A549 (cell line): ENCODE measurements around the gene UNC79. TPM values are rescaled to one million over a fixed set of nuclear protein-coding genes. Genes with fewer than 3 reads are reported as not detected.
A peak's percentile ranks its signal among the peaks of the same experiment; 100 is the strongest.

Experiments
- ATAC-seq, 2 experiments: fragments of 200-7000 bp in 1 of 2; fragments of >200 bp in 1 of 2; cut with Nextera tagmentation in 1 of 2; cut with Tn5 transposase in 1 of 2; 3 replicates each; pipeline versions ENCODE4 v1.8.0 to v1.9.1; 2018 to 2020; ENCODE audit warnings: mild to moderate bottlenecking in 1 of 2, moderate library complexity in 1 of 2
- CTCF ChIA-PET: fragments of 300-600 bp; sonication (Branson Sonifier 250); formaldehyde crosslinking; extraction: SDS; loops from one replicate; lab custom pipeline; 2021; ENCODE audit warnings: antibody characterized with exemption, inconsistent platforms; lab: Yijun Ruan, JAX
- POLR2A ChIA-PET: fragments of 350-600 bp; formaldehyde crosslinking; extraction: SDS; loops from one replicate; lab custom pipeline; 2021; ENCODE audit warnings: antibody characterized with exemption, inconsistent platforms; lab: Yijun Ruan, JAX
- DNase-seq, 2 experiments: peaks; one replicate each; pipeline versions ENCODE4 v3.0.0 to v3.0.0-alpha.2; 2011 to 2016; ENCODE audit warnings: low read depth in 1 of 2, low spot score in 1 of 2
- FAIRE-seq: peaks from 2 replicates; lab custom pipeline; 2011; peaks lifted over from hg19 to GRCh38; lab: Jason Lieb, UNC
- H3K27ac ChIP-seq, 2 experiments: fragments of >200 bp; sonication (Bioruptor Twin); formaldehyde crosslinking; 3 replicates each; pipeline ENCODE4 v1.5.1; 2016 to 2017
- H3K4me1 ChIP-seq: fragments of >200 bp; sonication (Bioruptor Twin); formaldehyde crosslinking; 3 replicates; pipeline ENCODE4 v1.6.1; 2016
- H3K4me2 ChIP-seq: fragments of >200 bp; sonication (Bioruptor Twin); formaldehyde crosslinking; 3 replicates; pipeline ENCODE4 v1.6.1; 2016
- H3K4me3 ChIP-seq: fragments of >200 bp; sonication (Bioruptor Twin); formaldehyde crosslinking; 3 replicates; pipeline ENCODE4 v1.5.1; 2016
- H3K9me3 ChIP-seq: fragments of >200 bp; sonication (Bioruptor Twin); formaldehyde crosslinking; 3 replicates; pipeline ENCODE4 v1.6.1; 2016
- CHD2 ChIP-seq: fragments of 150-350 bp; IDR thresholded peaks from 2 replicates; pipeline ENCODE4 v1.6.1; 2014; ENCODE audit warnings: low read length; ENCODE audit not compliant: partially characterized antibody
- EHF ChIP-seq: fragments of 250-450 bp; sonication (Bioruptor Pico); IDR thresholded peaks from 2 replicates; pipeline ENCODE4 v1.5.0; 2020; ENCODE audit warnings: mild to moderate bottlenecking
- EHMT2 ChIP-seq: fragments of 200-600 bp; sonication (generic); IDR thresholded peaks from 2 replicates; pipeline ENCODE4 v1.6.1; 2016; ENCODE audit warnings: antibody characterized with exemption, low read depth, mild to moderate bottlenecking, moderate library complexity
- HES2 ChIP-seq: fragments of >200 bp; sonication (Bioruptor Twin); formaldehyde crosslinking; IDR thresholded peaks from 2 replicates; pipeline ENCODE4 v1.6.1; 2016
- HOXB13 ChIP-seq: fragments of 250-450 bp; sonication (Bioruptor Pico); IDR thresholded peaks from 2 replicates; pipeline ENCODE4 v1.5.0; 2020; ENCODE audit warnings: low read depth, mild to moderate bottlenecking, moderate library complexity
- JUNB ChIP-seq: fragments of >200 bp; sonication (Bioruptor Twin); formaldehyde crosslinking; IDR thresholded peaks from 2 replicates; pipeline ENCODE4 v1.6.1; 2016
- MAFK ChIP-seq: fragments of 450-650 bp; IDR thresholded peaks from 2 replicates; pipeline ENCODE4 v1.6.1; 2014; ENCODE audit not compliant: partially characterized antibody
- MYC ChIP-seq: IDR thresholded peaks from 2 replicates; pipeline ENCODE4 v1.6.1; 2012; ENCODE audit warnings: mild to moderate bottlenecking, inconsistent platforms, low read length, improper control_type of control experiment, borderline replicate concordance
- NPAS2 ChIP-seq: fragments of 250-450 bp; sonication (Bioruptor Pico); IDR thresholded peaks from 2 replicates; pipeline ENCODE4 v1.8.0; 2022; ENCODE audit warnings: mild to moderate bottlenecking, moderate library complexity, borderline replicate concordance
- NR3C1 ChIP-seq: fragments of >200 bp; sonication (Bioruptor Twin); formaldehyde crosslinking; IDR thresholded peaks from 3 replicates; pipeline ENCODE4 v1.6.1; 2017
- REST ChIP-seq: fragments of 200-600 bp; sonication (generic); IDR thresholded peaks from 2 replicates; pipeline ENCODE4 v1.6.1; 2016; ENCODE audit warnings: antibody characterized with exemption, mild to moderate bottlenecking, moderate library complexity
- ZC3H11A ChIP-seq: fragments of 450-650 bp; IDR thresholded peaks from 2 replicates; pipeline ENCODE4 v1.6.1; 2014; ENCODE audit warnings: antibody characterized with exemption, mild to moderate bottlenecking
- ZFP36 ChIP-seq: fragments of 450-650 bp; IDR thresholded peaks from 2 replicates; pipeline ENCODE4 v1.6.1; 2014; ENCODE audit warnings: borderline replicate concordance; ENCODE audit not compliant: partially characterized antibody
- ZNF302 ChIP-seq: fragments of 250-450 bp; sonication (Bioruptor Pico); IDR thresholded peaks from 2 replicates; pipeline ENCODE4 v1.9.0; 2021; ENCODE audit warnings: inconsistent platforms, mild to moderate bottlenecking, moderate library complexity
- WGBS: methylation state at CpG from one replicate; pipeline ENCODE4 v1.1.6; 2017; ENCODE audit errors: missing lambda C conversion rate; 5-methylcytosine and 5-hydroxymethylcytosine counted together
- polyA plus RNA-seq, 4 experiments: library from polyadenylated mRNA; depleted of rRNA in 3 of 4; stranded (reverse); fragments of >200 nt; fragmentation: RNase III in 1 of 4; extraction: RNeasy Plus Mini Kit Qiagen cat#74134 plus additional on column Dnase treatment in 1 of 4; gene quantifications; 2 replicates in 3 of 4; 3 replicates in 1 of 4; pipeline ENCODE4 v1.2.3, GENCODE V29; 2011 to 2017
- TF ChIP-seq, protein P1 (sequence below): fragments of >200 bp; sonication (Bioruptor Twin); formaldehyde crosslinking; IDR thresholded peaks from 3 replicates; pipeline ENCODE4 v1.5.1; 2016
- TF ChIP-seq, protein P2 (sequence below): fragments of >200 bp; sonication (Bioruptor Twin); formaldehyde crosslinking; IDR thresholded peaks from 3 replicates; pipeline ENCODE4 v1.6.1; 2016

Gene UNC79
- polyA plus RNA-seq, 2 of the 4 experiments (the other 2 are of a cell fraction): 0.01 TPM

DNA sequence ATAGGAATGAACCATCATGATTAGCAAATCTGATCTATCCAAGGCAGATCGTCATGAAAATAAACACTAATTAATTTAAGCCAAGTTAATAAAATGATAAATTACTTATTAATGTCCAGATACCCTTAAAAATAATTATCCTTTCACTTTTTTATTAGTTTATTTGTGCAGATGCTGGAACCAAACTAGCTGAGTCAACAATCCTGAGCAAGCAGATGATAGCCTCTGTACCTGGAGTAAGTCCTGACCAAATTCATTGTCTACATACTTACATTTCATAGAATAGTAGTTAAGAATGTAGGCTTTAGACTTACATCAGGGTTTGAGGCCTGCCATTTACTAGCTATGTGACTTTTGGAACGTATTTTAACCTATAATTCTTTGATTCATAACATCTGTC lies 251.7 kb downstream of the UNC79 start:
- ATAC-seq: no peak
- no peak for FAIRE-seq
- ChIA-PET CTCF (no interaction called here), POLR2A (no interaction called here)
- no peak overlapping the region for H3K4me2 ChIP-seq
- no peaks in the 10 kb centered on the region for H3K4me1 ChIP-seq
- TF ChIP-seq MYC (no peak), MAFK (peak; percentile 54)
- H3K9me3 ChIP-seq: 0 out of 3 replicates have a peak, but pooled peaks cover 4% of the 10 kb centered on the region
- 13% methylated on average over 2 of the region's 2 CpGs for WGBS
- no peak overlapping the region for H3K27ac ChIP-seq
- no peak overlapping the region for H3K4me3 ChIP-seq
- no peak for DNase-seq

- Histone ChIP-seq H3K4me3 (no peak overlapping the region), H3K4me1 (no peaks in the 10 kb centered on the region), H3K9me3 (0 out of 3 replicates have a peak, but pooled peaks cover 4% of the 10 kb centered on the region), H3K4me2 (no peak overlapping the region), H3K27ac (no peak overlapping the region)
- no peak for FAIRE-seq
- CTCF ChIA-PET: no interaction called here
- TF ChIP-seq CHD2: no peak
- TF ChIP-seq EHF (CRISPR knock-in tag): no peak
- no peak for TF ChIP-seq JUNB
- TF ChIP-seq EHMT2: no peak
- TF ChIP-seq HES2: no peak
- TF ChIP-seq, all 56 proteins: peak for 0
- ATAC-seq (peak in 1 of 2 experiments; percentile 38; a peak in 1 of 6 replicates), DNase-seq (peak in 1 of 2 experiments; percentile 49)
- 40% methylated on average over 5 of the region's 5 CpGs for WGBS
- POLR2A ChIA-PET: no interaction called here
Measured at GRCh38 chr14:93683226-93683625, 252.5 kb downstream of the UNC79 start.

- ATAC-seq (no peak), DNase-seq (no peak), FAIRE-seq (no peak)
- Histone ChIP-seq H3K9me3 (0 out of 3 replicates have a peak, but pooled peaks cover 4% of the 10 kb centered on the region), H3K4me1 (no peaks in the 10 kb centered on the region), H3K4me2 (no peak overlapping the region), H3K4me3 (no peak overlapping the region), H3K27ac (no peak overlapping the region)
- POLR2A ChIA-PET: no interaction called here
- CTCF ChIA-PET: interaction anchor here (1.7 kb wide), 1 partner anchor 31 kb away, joined by 6 read pairs; no protein-coding TSS in a partner anchor
- TF ChIP-seq HES2: no peak
- no peak for TF ChIP-seq ZC3H11A
- TF ChIP-seq ZFP36: no peak
- TF ChIP-seq, protein P1, sequence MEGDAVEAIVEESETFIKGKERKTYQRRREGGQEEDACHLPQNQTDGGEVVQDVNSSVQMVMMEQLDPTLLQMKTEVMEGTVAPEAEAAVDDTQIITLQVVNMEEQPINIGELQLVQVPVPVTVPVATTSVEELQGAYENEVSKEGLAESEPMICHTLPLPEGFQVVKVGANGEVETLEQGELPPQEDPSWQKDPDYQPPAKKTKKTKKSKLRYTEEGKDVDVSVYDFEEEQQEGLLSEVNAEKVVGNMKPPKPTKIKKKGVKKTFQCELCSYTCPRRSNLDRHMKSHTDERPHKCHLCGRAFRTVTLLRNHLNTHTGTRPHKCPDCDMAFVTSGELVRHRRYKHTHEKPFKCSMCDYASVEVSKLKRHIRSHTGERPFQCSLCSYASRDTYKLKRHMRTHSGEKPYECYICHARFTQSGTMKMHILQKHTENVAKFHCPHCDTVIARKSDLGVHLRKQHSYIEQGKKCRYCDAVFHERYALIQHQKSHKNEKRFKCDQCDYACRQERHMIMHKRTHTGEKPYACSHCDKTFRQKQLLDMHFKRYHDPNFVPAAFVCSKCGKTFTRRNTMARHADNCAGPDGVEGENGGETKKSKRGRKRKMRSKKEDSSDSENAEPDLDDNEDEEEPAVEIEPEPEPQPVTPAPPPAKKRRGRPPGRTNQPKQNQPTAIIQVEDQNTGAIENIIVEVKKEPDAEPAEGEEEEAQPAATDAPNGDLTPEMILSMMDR: no peak
- no peak for TF ChIP-seq REST
- no peak for TF ChIP-seq HOXB13 (CRISPR knock-in tag)
- TF ChIP-seq NR3C1: no peak
- TF ChIP-seq EHMT2: no peak
- no peak for TF ChIP-seq ZNF302 (CRISPR knock-in tag)
- TF ChIP-seq NPAS2 (CRISPR knock-in tag): no peak
- TF ChIP-seq, protein P2, sequence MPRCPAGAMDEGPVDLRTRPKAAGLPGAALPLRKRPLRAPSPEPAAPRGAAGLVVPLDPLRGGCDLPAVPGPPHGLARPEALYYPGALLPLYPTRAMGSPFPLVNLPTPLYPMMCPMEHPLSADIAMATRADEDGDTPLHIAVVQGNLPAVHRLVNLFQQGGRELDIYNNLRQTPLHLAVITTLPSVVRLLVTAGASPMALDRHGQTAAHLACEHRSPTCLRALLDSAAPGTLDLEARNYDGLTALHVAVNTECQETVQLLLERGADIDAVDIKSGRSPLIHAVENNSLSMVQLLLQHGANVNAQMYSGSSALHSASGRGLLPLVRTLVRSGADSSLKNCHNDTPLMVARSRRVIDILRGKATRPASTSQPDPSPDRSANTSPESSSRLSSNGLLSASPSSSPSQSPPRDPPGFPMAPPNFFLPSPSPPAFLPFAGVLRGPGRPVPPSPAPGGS: no peak
- WGBS: 36% methylated on average over 13 of the region's 13 CpGs
Measured at GRCh38 chr14:93685121-93685895, 254.6 kb downstream of the UNC79 start.
